Upper lobe of left lung (tissue), 6 donors: Measurements from ENCODE around the gene SFRP4. TPM values are rescaled to one million over a fixed set of nuclear protein-coding genes. Genes with fewer than 3 reads are reported as not detected.

Source experiments
- ATAC-seq, 2 donors: fragments of 200-7000 bp; cut with Tn5 transposase; one replicate each; pipeline ENCODE4 v1.9.1; 2022; ENCODE audit warnings: mild to moderate bottlenecking in 2 of 2, moderate library complexity in 2 of 2; ENCODE audit not compliant: low FRiP score in 2 of 2
- DNase-seq, 2 donors: peaks; one replicate each; pipeline ENCODE4 v3.0.0-alpha.2; 2019 to 2020
- H3K27ac ChIP-seq, 4 donors: fragments of 200-600 bp; sonication (generic); one replicate each; pipeline ENCODE4 v1.5.1; 2016 to 2019
- H3K27me3 ChIP-seq, 4 donors: fragments of 200-600 bp; sonication (generic); one replicate each; pipeline ENCODE4 v1.5.1; 2017 to 2019
- H3K36me3 ChIP-seq, 4 donors: fragments of 200-600 bp; sonication (generic); one replicate each; pipeline ENCODE4 v1.5.1; 2016 to 2019
- H3K4me1 ChIP-seq, 4 donors: fragments of 200-600 bp; sonication (generic); one replicate each; pipeline ENCODE4 v1.5.1; 2018 to 2019
- H3K4me3 ChIP-seq, 4 donors: fragments of 200-600 bp; sonication (generic); one replicate each; pipeline ENCODE4 v1.5.1; 2017 to 2019; ENCODE audit warnings: mild to moderate bottlenecking in 2 of 4, moderate library complexity in 1 of 4
- H3K9me3 ChIP-seq, 4 donors: fragments of 200-600 bp; sonication (generic); one replicate each; pipeline ENCODE4 v1.5.1; 2018 to 2019
- CTCF ChIP-seq, 6 experiments: fragments of 450-650 bp in 4 of 6; fragments of 200-600 bp in 2 of 6; sonication (generic) in 2 of 6; IDR thresholded peaks; one replicate each; pipeline ENCODE4 v1.5.1; 2016 to 2019; ENCODE audit warnings: antibody characterized with exemption in 6 of 6
- EP300 ChIP-seq, 4 donors: sonication (generic); formaldehyde crosslinking; IDR thresholded peaks; one replicate each; pipeline ENCODE4 v1.5.1; 2017; ENCODE audit warnings: antibody characterized with exemption in 4 of 4, control low read depth in 2 of 4
- POLR2A ChIP-seq, 4 donors: fragments of 450-650 bp; IDR thresholded peaks; one replicate each; pipeline ENCODE4 v1.5.1; 2016 to 2017; ENCODE audit warnings: antibody characterized with exemption in 4 of 4, mild to moderate bottlenecking in 2 of 4
- POLR2AphosphoS5 ChIP-seq, 2 donors: sonication (generic); formaldehyde crosslinking; IDR thresholded peaks; one replicate each; pipeline ENCODE4 v1.5.1; 2017; ENCODE audit warnings: antibody characterized with exemption in 2 of 2
- WGBS, 2 donors: methylation state at CpG; one replicate each; pipeline ENCODE4 v1.1.5; 2017 to 2018; 5-methylcytosine and 5-hydroxymethylcytosine counted together
- total RNA-seq, 6 donors: library from RNA; depleted of rRNA in 4 of 6; stranded (reverse); fragments of >200 nt in 4 of 6; gene quantifications; one replicate each; pipeline versions ENCODE4 v1.1.0 to v1.2.1, GENCODE V29; 2016 to 2021
- donor health status: DM: no; HTN: no; CAD: no; lungs with moderate emphysema.
- donor health status: DM: no; HTN: yes; CAD: no; lungs with severe emphysema.

Gene SFRP4
- total RNA-seq, 6 donors from 2014 or later: under 0.01 to 12.2 (median 4.3) TPM

GRCh38 chr7:37882086-37882485 is 34.5 kb downstream of the SFRP4 start:
- no peaks in the 10 kb centered on the region for H3K36me3 ChIP-seq
- no peak overlapping the region for H3K27ac ChIP-seq
- no peak for ATAC-seq
- no peak overlapping the region for H3K4me3 ChIP-seq
- H3K4me1 ChIP-seq: no peaks in the 10 kb centered on the region
- TF ChIP-seq POLR2AphosphoS5 (IDR thresholded peaks at IDR 0.05) (no peak), EP300 (IDR thresholded peaks at IDR 0.05) (no peak), CTCF (IDR thresholded peaks at IDR 0.05) (no peak), POLR2A (IDR thresholded peaks at IDR 0.05) (no peak)
- DNase-seq: peak in 1 of 2 donors; percentile 1
- no peaks in the 10 kb centered on the region for H3K9me3 ChIP-seq
- WGBS, 2 donors: 85 to 90% methylated on average over 6 of the region's 6 CpGs
- H3K27me3 ChIP-seq: no peaks in the 10 kb centered on the region

Other genes starting within 250 kb of the SFRP4 start
- gene GPR141, start 233.1 kb downstream of the SFRP4 start, total RNA-seq: 1 to 10 TPM in 5 of 6 donors, not detected in 1; 1.4 to 4.4 (median 3.9) TPM
- 1 to 10 TPM in 3 of 6 donors, under 1 TPM in 1, not detected in 2; 0.91 to 6.3 (median 1.1) TPM for gene NME8, start 68.2 kb downstream of the SFRP4 start, total RNA-seq
- 100 to 1,000 TPM in 2 of 6 donors, 10 to 100 TPM in 4; 57.2 to 107 (median 96.1) TPM for gene EPDR1, start 3.8 kb upstream of the SFRP4 start, total RNA-seq